HG03521 (cell line): Measurements from ENCODE around the gene TAF3.
A peak's percentile ranks its signal among the peaks of the same experiment; 100 is the strongest.

ENCODE experiments used
- ATAC-seq: cut with Tn5 transposase; IDR thresholded peaks from one replicate; pipeline ENCODE4 v1.9.1; 2021; ENCODE audit warnings: mild to moderate bottlenecking, moderate library complexity; ENCODE audit not compliant: unreplicated experiment

TAF3 gene

DNA sequence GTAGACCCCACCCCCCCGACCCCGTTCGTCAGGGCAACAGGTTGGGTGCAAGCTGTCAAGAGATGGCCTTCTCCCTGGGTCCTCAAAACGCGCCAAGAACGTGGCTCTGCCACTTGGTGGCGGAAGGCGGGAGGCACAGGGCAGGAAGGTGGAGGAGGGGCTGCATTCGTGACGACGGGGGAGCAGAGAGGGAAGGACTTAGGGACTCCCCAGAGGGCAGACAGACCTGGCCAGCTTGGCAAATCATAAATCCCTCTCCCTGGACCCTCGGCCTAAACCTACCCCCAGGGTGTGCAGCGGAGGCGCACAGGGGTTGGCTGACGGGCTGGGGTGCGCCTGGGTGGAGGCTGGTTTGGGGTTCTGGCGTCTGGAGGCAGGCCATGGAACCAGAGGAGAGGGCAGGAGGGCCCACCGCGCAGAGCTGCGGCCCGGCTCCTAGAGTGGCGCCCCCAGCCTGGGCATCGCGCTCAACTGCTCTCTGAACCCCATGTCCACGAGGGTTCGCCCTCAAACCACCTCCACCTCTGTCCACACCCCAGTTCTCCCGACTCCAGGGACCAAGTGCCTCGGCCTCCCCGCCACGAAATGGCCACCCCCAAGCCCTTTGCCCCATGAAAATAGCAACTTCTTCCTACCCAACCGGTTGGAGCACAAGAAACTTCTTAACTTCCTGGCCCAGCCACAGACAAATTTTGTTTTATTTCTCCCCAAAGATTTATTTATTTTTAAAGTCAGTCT, 225.4 kb downstream of the TAF3 start:
- no peak for ATAC-seq

DNA sequence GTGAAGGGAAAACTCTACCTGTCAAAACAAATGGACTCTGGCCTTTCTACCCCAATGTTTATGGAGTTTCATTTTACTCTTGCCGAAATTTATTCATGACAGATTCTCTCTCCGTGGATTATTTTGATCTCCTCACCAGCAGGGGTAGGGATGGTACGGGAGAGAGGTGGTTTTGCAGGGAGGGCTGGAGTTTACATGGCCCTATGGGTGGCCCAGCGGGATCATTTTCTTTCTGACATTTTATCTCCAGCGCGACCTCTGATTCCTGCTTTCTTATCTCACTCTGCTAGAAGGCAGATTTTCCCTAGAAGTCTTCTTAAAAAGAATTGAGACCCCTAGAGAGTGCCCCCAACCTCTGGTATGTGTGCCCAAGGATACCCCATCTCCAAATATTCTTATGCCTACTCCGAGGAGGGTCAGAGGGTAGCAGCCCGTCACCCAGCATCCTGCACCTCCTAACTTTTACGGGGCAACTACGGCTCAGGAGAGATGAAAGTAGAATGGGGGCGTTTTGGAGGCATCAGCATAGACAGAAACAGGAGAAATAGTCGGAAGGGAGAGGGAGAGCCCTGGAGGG, 226.1 kb downstream of the TAF3 start:
- no peak for ATAC-seq

DNA sequence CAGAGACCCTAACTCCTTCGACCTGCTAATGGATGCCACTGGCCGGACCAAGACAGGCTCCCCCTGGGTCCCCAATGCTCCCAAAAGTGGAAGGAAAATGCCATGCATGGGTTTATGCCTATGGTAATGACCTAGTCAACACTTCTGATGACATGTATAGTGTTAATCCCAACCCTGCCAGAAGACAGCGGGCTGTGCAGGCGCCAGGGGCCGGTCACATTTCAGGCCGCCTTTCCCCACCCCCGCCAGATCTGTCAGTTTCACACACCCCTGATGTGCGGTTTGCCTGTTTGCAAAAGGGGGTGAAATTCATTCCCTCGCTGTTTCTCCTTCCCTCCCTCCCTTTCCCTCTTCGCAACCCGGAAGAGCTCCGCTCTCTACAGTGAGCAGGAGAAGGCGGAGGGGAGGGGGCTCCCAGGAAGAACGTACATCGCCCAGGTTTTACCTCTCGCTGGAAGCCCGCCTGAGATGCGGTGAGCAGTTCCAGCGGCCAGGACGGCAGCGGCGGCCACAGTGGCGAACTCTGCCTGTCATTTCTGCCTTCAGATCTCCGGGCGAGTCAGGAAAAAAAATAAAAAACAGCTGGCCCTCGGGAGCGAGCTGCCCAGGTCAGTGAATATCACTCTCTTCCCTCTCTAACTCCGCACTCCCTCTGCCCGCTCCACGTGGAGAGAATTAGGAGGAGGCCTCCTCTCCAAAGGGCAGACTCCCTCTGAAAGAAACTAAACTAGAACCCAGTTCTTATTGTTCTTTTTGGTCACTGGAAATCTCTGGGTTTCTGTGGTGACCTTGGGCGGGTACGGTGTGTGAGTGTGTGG, 226.8 kb downstream of the TAF3 start:
- no peak for ATAC-seq

DNA sequence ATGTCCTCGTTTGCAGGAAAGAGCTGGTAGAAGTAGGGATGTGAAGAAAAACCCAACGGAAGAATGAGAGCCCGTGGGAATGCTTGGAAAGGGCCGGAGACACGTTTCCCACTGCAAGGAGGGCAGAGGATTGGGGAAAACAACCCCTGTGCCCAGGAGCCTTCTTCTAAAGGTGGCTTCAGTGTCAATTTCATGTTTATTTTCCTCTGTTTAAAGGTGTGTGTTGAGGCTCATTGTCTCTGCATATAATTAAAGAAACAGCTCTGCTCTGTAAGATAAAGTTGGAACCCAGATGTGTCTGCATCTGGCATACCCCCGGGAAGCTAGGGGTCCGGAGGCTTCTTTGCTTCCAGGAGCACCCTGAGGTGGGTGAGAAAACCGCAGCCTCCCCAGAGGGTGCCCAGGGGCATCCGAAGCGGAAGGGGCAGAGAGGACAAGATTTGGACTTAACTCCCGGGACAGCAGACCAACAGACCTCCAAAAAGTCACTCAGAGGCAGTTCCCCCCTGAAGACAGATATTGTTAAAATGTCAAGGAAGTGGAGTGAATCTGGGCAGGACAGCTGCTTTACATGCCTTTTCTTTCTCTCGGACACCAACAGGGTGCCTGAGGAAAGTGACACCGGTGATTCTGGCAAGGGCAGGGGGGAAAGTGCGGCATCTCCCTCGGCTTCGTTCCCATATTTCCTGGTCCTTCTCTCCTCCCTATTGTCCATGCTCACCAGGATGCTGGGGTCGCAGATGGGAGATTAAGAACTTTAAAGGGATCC, 227.6 kb downstream of the TAF3 start:
- no peak for ATAC-seq

DNA sequence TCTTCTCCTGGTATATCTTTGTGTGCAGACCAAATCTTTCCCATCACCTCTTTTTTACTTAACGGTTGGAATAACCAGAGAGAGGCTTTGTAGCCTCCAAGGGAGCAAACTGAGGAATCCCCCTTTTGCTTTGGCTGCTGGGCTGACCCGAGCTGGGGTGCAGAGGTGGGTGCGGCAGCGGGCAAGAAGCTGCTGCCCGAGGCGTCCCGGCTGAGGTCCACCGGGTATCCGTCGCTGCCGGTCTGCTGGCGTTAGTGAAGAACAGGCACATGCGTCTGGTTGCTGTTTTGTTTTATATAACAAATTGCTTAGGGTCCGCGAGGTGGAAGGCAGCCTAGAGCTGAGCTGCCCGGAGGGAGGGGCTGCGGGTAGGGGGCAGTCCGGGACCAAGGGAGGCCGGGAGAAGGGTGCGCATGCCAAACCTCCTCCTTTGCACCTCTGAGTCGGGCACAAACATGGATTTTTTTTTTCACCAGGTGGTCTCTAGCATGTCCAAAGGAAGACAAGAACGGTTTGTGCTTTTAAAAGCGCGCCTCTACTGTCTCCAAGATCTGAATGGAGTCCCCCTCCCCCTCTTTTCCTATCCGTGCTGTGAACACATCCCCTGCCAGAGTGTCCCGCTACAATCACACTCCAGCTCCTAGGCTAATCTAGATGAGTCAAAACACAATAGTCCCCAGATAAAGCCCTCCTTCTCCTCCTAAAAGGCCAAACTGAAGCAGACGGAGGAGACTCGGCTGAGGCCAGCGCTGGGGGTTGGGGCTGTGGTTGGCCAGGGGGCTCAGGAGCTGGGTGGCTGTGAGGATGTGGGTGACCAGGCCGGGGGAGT, 229.4 kb downstream of the TAF3 start:
- no peak for ATAC-seq

DNA sequence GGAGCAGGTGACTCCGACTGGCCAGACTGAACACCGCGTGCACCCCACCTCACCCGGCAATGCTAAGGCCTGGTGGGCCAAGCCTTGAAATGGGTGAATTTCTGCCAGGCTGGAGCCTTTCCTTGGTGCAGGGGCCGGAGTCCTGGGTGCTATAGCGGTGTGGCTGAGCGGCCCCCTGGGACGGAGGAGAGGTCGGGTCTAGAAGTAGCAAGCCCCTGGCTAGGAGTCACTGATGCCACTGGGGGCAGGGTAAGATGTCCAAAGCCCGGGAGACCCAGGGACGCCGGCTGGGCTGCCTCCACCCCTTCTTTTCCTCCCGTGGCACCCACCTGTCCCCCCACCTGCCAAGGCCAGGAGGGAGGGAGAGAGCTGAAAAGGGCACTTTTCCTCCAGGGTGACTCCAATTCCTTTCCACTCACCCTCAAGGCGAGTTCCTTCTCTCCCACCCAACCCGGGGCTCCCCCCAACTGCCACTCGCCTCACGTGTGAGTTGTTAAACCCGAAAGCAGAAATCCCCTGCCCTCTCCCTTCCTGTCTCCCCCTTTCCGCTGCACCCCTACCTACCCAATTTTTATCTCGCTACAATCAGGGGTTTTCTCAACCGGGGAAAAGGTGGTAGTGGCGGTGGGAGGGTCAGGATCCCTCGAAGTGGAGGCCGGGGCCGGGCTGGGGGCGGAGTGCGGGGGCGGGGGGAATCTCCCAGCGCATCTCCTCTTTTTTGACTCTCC, 230.1 kb downstream of the TAF3 start:
- ATAC-seq, result no peak

DNA sequence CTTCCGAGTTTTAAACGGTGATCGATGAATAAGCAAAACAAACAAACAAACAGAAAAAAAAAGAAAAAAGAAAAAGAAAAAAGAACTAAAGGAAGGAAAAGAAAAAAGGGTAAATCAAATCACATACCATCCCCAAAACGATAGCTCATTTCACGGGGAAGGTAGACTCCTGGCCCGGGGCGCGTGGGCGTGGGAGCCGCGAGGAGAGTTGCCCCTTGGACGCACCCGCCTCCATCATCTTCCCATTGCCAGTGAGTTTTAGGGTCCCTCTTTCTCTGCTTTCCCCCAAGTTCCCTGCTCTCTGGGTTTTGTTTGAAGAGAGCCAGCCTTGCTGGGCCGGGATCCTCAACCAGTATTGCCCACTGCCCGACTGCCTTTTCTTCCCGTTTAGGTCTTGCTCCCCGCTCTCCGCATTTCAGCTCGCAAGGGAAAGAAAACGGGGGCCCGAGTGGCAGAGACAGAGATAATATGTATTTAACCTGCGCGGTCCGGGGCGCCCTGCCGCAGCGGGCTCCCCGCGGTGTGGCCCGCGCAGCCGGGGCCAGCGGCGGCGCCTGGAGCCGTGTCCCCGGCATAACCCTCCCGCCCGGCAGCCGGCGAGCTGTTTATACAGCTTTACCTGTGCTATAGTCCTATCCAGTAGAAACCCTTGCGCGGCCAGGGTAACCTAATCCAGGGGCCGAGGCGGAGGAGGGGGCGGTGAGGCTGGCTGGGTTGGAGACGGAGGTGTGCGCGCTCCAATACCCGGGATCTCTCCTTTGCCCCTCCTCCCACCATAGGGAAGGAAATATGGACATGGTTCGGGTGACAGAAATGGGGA, 230.9 kb downstream of the TAF3 start:
- no peak for ATAC-seq

DNA sequence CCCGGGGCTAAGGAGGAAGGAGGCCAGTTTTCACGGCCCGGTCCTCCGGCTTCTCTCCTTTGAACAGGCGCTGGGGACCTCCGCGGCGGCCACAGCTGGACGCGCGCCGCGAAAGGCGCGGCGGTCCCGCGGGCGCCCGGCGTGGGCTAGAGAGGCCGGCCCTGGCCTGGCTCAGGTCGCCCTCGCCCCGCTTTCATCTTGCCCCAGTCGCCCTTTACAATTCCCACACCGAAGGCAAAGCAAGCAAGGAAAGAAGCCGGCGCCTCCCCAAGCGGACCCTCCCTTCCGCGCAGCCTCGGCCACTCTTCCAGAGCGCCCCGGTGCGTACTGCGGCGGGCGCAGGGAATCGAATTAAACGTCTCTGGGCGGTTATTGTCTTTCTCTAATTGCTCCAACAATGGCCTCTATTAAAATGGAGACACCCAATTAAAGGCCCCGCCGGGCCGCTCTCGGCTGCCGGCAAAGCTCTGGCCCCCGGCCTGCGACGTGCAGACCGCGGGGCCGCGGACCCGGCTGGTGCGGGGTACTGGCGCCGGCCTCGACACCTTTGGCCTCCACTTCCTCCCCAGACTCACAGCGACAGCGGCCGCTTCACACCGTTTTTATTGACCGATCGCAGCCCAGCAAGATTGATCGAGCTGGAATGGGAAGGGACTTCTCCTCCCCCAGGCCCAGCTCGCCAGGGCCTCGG, 231.7 kb downstream of the TAF3 start:
- no peak for ATAC-seq

DNA sequence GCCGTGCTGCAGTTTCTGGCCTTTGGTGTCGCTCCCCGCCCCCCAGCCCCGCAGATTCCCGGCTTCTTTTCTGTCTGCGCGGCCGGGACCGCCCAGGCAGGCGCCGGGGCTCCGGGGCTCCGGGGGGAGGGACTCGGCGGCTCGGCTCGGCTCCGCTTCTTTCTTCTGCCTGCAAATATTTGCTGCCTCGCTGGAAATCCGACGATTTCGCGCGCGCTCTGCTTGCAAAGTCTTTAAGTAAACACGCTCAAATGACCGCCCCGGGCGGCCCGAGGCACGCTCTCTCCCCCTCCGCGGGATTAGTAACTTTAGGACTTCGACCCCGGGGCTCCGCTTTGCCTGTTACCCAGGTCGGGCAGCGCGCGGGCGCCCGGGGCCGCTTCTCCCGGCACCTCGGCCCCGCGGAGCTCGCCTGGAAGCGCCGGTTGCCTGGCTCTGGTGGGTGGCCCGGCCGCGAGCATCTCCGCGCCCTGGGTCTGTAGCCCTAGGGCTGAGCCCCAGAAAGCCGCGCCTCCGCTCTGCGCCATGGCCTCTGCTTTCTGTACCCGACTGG, 232.3 kb downstream of the TAF3 start:
- no peak for ATAC-seq

DNA sequence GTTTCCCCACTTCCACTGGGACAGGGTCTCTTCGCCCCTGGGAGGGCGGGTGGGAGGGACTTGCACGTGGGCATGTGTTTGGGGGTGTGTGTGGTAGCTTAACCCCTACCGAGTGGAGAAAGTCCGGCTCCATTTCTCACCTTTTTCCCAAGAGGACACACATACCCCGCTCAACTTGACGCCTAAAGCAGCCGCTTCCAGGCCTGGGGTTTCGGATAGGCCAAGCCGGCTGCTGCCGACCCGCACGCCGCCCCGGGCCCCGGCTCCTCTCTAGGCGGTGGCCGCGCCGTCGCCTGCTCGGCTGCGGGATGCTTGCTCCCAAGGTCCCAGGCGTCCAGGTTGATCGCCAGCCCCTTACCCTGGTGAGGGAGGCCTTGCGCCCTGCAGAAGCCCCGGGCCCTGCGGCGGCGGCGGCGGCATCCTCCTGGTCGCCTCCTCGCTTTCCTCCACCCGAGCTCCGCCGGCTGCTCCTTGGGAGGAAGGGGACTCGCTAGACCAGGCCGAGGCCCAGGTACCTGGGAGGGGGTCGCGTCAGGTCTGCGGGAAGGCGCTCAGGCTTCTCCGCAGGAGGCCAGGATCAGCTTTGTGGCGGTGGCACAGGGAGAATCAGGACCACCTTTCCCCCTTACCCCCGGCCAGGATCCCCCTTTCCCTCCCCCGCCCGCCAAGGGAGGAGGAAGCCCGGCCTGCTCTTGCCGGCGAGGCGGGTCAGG, 233.0 kb downstream of the TAF3 start:
- no peak for ATAC-seq

DNA sequence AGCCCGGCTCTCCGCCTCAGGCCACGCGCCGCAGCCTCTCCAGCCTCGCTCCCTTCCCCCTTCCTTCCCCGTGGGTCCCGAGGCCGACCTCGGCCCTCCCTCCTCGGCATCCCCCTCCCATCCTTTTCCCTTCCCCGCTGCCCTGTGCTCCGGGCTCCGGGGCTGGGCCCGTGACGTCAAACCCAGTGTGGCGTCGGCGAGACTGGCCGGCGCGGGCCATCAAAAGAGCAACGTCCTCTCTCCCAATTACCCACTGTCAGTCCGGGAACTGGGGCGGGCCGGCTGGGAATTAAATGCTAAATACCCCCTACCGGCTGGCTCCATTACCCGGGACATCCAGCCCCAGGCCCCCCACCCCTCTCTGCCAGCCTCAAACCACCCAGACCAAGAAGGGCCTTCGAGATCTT, 233.5 kb downstream of the TAF3 start:
- no peak for ATAC-seq

DNA sequence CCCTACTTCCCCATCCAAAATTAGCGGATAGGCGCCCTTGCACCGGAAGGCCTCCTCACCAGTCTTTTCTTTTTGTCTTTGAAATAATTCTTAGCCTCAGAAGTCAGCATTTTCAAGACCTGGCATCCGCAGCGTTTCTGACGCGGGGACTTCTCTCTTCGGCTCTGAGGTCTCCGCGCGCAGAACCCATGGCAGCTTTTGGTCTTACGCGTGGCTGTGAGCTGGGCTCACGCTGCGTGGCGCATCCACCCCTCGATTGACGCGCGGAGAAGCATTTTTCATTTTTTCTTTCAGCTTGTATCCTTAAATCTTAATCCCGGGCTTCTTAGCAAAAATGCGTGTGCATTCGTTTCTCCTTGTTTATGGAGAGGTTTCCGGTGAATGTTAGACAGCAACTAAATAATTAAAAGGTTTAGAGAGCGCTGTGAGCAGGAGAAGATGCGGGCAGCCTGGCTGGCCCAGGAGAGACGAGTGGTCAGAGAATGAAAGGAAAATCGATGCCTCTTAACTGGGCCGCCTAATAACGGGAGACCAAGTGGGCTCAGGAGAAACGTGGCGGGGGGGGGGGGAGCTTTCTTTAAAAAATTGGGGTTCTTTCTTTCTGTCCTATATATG, 234.1 kb downstream of the TAF3 start:
- ATAC-seq, result no peak

DNA sequence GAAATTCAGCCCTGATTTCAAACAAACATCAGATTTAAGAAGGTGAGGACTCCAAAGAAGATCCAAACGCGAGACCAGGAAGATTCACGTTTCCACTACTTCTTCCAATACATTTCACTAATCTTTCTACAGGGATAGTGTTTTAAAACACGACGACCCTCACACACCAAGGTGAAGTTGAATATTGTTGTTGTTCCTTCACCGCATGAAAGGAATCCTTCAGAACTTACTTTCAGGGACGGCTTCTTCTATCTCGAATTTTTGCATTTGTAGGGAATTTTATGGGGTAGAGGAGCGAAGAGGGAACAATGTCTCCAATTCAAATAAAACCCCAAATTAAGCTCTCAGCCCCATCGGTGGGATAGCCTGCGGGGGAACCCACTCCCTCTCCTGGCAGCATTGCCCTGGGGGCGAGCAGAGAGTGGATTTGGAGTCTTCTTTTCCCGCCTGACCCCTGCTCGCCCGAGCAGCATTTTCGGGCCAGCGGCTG, 234.7 kb downstream of the TAF3 start:
- ATAC-seq, result no peak

DNA sequence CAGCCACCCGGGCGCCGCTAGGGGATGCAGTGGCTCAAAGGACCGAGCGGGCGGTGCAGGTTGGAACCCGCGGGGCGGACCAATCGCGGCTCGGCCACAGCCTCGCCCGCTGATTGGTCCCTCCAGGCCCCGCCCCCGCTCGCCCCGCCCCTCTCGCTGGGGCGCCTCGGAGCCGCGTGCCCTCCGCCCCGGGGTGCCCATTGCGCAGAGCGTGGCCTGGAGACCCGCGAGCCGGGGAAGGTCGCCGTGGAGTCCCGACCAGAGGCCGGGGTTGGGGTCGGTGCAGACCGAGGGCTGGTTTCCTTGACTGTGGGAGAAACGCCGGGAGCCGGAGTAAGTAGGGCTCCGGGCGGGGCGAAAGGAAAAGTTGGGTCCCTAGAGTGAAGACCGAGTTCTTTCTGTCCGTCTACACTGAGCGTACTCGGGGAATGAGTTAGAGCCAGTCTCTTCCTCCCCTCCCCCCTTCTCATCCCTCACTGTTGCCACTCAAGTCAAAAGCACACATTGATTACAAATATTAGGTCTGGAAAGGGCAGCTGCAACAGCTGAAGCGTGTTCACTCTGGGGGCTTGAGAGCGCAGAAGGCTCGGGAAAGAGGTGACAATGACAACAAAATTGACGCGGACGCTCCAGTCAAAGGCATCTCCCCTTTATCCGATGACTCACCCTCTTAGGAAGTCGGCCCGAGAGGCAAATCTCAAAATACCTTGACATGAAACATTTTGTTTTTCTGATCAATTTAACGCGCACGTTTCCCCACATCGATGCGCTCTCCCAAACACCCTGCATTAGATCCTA, 235.3 kb downstream of the TAF3 start:
- ATAC-seq, result peak; percentile 77

DNA sequence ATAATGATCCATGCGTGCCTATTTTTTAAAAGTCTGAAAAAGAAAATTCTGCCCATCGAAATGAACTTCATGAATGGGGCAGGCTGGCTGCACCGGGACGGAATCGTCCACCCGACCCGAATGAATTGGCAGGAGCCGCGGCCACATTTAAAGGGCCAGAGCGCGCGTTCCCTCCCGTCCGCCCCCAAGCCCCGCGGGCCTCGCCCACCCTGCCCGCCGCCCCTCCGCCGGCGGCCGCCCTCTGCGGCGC, 235.9 kb downstream of the TAF3 start:
- peak; percentile 1 for ATAC-seq
